Astrocyte (in vitro differentiated cells and primary cell): ENCODE results near the gene TCEA2.

Experiments used
- EZH2 ChIP-seq: IDR thresholded peaks from 2 replicates; pipeline ENCODE4 v1.6.1; 2012; ENCODE audit warnings: mild to moderate bottlenecking, low read length, inconsistent platforms; ENCODE audit not compliant: insufficient read depth
- TF ChIP-seq, protein P1 (sequence below): IDR thresholded peaks from 2 replicates; pipeline ENCODE4 v1.5.1; 2011; ENCODE audit warnings: low read depth, mild to moderate bottlenecking, inconsistent platforms, low read length, moderate library complexity; ENCODE audit not compliant: insufficient read depth

DNA sequence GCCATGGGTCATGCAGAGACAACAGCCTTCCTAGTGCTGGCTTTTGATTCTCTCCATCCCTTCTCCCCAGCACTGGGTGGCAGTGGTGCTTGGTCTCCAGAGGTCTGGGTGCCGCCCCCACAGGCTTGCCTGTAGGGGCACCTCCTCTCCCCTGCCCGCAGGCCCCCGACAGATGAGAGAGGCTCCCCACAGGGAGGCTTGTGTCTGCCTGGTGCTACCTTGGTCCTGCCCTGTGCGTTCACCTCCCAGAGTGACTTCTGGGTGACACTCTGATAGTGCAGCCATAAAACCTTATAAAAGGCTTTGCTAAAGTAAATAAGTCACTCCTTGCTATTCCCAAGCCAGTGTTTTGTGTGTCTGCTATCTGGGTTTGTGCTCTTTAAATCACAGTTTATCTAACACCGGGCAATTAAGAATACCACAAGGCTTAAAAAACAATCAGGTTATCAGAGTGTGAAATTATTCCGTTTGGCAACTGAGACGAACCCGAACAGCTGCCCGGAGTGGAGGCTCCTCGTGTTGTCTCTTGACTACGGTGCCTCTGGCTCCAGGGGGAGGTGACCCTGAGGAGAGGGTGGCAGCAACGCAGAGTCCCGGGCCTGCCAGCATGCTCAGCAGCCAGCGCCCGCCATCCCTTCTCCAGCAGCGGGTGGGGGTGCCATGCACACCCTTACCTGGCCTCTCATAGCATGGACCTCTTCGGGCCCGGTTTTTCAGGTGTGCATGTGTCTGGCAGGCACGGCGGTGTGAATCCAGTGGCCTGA lies 32.4 kb upstream of the TCEA2 start:
- no peak for TF ChIP-seq EZH2
- TF ChIP-seq, protein P1, sequence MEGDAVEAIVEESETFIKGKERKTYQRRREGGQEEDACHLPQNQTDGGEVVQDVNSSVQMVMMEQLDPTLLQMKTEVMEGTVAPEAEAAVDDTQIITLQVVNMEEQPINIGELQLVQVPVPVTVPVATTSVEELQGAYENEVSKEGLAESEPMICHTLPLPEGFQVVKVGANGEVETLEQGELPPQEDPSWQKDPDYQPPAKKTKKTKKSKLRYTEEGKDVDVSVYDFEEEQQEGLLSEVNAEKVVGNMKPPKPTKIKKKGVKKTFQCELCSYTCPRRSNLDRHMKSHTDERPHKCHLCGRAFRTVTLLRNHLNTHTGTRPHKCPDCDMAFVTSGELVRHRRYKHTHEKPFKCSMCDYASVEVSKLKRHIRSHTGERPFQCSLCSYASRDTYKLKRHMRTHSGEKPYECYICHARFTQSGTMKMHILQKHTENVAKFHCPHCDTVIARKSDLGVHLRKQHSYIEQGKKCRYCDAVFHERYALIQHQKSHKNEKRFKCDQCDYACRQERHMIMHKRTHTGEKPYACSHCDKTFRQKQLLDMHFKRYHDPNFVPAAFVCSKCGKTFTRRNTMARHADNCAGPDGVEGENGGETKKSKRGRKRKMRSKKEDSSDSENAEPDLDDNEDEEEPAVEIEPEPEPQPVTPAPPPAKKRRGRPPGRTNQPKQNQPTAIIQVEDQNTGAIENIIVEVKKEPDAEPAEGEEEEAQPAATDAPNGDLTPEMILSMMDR: no peak
